Measurements from ENCODE around the gene SLC27A6. TPM values are rescaled to one million over a fixed set of nuclear protein-coding genes. Genes with fewer than 3 reads are reported as not detected.

Gene SLC27A6
- total and polyA plus RNA-seq, 2 experiments from 2014 or later: 2.0 to 4.8 TPM

- no peaks in the 10 kb centered on the region for H3K9me2 ChIP-seq (ENCODE audit: insufficient read depth)
- Mint-ChIP-seq H3K27me3 (ENCODE audit: insufficient read depth, low read depth, poor library complexity) (peaks cover 3% of the 10 kb centered on the region), H3K4me1 (no peaks in the 10 kb centered on the region), H3K4me3 (no peak overlapping the region), H3K27ac (no peak overlapping the region), H3K9me3 (0 out of 3 replicates have a peak, but pooled peaks cover 12% of the 10 kb centered on the region), H3K36me3 (ENCODE audit: low read depth) (peaks cover 6% of the 10 kb centered on the region; the same call in 2 of the 3 replicates)
- no peaks in the 10 kb centered on the region for H4K20me1 ChIP-seq (replicated peaks; ENCODE audit: insufficient read depth)
- no peaks in the 10 kb centered on the region for H3K79me2 ChIP-seq (replicated peaks; ENCODE audit: insufficient read depth)
- H3K27ac ChIP-seq (ENCODE audit: low read depth): no peak overlapping the region
- ATAC-seq (no peak), DNase-seq (ENCODE audit: low spot score) (no peak)
- H3K36me3 ChIP-seq (ENCODE audit: insufficient read depth): no peaks in the 10 kb centered on the region
- H2AFZ ChIP-seq: no peak overlapping the region
- H3F3A ChIP-seq (replicated peaks; ENCODE audit: low read depth): no peaks in the 10 kb centered on the region
- H3K4me3 ChIP-seq: no peak overlapping the region
- no peaks in the 10 kb centered on the region for H3K4me1 ChIP-seq (ENCODE audit: insufficient read depth)
- no peaks in the 10 kb centered on the region for H3K27me3 ChIP-seq (ENCODE audit: insufficient read depth)
- TF ChIP-seq NANOG (IDR thresholded peaks at IDR 0.05; ENCODE audit: borderline replicate concordance) (no peak), JUNB (IDR thresholded peaks at IDR 0.05; ENCODE audit: unreplicated experiment) (no peak), ZNF114 (CRISPR knock-in tag; IDR thresholded peaks at IDR 0.05) (no peak), CREB1 (CRISPR knock-in tag; IDR thresholded peaks at IDR 0.05; ENCODE audit: low read depth) (no peak), ZNF462 (CRISPR knock-in tag; IDR thresholded peaks at IDR 0.05) (no peak), EZH2 (IDR thresholded peaks at IDR 0.05; ENCODE audit: low read depth, unreplicated experiment) (no peak), CTCF (conservative IDR thresholded peaks at IDR 0.05; ENCODE audit: low read depth in 2 of 2) (no peak), POLR2AphosphoS5 (IDR thresholded peaks at IDR 0.05; ENCODE audit: low read depth) (no peak), STAT1 (IDR thresholded peaks at IDR 0.05; ENCODE audit: unreplicated experiment) (no peak), ZNF331 (CRISPR knock-in tag; IDR thresholded peaks at IDR 0.05; ENCODE audit: low read depth) (no peak), EZH2phosphoT487 (IDR thresholded peaks at IDR 0.05; ENCODE audit: unreplicated experiment) (no peak)
- TF ChIP-seq, protein P1, sequence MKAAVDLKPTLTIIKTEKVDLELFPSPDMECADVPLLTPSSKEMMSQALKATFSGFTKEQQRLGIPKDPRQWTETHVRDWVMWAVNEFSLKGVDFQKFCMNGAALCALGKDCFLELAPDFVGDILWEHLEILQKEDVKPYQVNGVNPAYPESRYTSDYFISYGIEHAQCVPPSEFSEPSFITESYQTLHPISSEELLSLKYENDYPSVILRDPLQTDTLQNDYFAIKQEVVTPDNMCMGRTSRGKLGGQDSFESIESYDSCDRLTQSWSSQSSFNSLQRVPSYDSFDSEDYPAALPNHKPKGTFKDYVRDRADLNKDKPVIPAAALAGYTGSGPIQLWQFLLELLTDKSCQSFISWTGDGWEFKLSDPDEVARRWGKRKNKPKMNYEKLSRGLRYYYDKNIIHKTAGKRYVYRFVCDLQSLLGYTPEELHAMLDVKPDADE (IDR thresholded peaks at IDR 0.05): no peak
- TF ChIP-seq, protein P2, sequence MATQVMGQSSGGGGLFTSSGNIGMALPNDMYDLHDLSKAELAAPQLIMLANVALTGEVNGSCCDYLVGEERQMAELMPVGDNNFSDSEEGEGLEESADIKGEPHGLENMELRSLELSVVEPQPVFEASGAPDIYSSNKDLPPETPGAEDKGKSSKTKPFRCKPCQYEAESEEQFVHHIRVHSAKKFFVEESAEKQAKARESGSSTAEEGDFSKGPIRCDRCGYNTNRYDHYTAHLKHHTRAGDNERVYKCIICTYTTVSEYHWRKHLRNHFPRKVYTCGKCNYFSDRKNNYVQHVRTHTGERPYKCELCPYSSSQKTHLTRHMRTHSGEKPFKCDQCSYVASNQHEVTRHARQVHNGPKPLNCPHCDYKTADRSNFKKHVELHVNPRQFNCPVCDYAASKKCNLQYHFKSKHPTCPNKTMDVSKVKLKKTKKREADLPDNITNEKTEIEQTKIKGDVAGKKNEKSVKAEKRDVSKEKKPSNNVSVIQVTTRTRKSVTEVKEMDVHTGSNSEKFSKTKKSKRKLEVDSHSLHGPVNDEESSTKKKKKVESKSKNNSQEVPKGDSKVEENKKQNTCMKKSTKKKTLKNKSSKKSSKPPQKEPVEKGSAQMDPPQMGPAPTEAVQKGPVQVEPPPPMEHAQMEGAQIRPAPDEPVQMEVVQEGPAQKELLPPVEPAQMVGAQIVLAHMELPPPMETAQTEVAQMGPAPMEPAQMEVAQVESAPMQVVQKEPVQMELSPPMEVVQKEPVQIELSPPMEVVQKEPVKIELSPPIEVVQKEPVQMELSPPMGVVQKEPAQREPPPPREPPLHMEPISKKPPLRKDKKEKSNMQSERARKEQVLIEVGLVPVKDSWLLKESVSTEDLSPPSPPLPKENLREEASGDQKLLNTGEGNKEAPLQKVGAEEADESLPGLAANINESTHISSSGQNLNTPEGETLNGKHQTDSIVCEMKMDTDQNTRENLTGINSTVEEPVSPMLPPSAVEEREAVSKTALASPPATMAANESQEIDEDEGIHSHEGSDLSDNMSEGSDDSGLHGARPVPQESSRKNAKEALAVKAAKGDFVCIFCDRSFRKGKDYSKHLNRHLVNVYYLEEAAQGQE (IDR thresholded peaks at IDR 0.05; ENCODE audit: unreplicated experiment): no peak
- H3K4me2 ChIP-seq: no peak overlapping the region
Observed at GRCh38 chr5:128974567-128974966, 9.3 kb downstream of the SLC27A6 start.

Data from GM23338 (cell line).